Activated CD8-positive, alpha-beta memory T cell treated with anti-CD3 and anti-CD28 coated beads for 48 hours (primary cell): ENCODE data around the gene ATP6V1B1.

Experiments used
- DNase-seq, 3 experiments: peaks; one replicate each; pipeline ENCODE4 v3.0.0-alpha.2; 2020; ENCODE audit warnings: low read depth in 2 of 3, low spot score in 2 of 3

ATP6V1B1 gene

GRCh38 chr2:70964596-70965386 lies 29.1 kb downstream of the ATP6V1B1 start:
- peak; percentile 56 to 80 (median 76) for DNase-seq

DNA sequence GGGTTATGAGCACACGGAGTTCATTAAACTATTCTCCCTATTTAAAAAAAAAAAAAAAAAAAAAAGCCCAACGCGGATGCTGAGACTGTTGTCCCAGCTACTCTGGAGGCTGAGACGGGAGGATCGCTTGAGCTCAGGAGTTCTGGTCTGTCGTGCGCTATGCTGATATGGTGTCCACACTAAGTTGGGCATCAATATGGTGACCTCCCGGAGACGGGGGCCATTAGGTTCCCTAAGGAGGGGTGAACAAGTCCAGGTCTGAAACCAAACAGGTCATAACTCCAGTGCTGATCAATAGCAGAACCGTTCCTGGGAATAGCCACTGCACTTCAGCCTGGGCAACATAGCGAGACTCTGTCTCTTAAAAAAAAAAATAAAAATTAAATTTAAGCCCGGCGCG lies 29.8 kb downstream of the ATP6V1B1 start:
- no peak for DNase-seq

- DNase-seq: no peak
Observed at GRCh38 chr2:70966681-70967080, 31.0 kb downstream of the ATP6V1B1 start.

GRCh38 chr2:70967189-70967588 lies 31.5 kb downstream of the ATP6V1B1 start:
- no peak for DNase-seq

DNA sequence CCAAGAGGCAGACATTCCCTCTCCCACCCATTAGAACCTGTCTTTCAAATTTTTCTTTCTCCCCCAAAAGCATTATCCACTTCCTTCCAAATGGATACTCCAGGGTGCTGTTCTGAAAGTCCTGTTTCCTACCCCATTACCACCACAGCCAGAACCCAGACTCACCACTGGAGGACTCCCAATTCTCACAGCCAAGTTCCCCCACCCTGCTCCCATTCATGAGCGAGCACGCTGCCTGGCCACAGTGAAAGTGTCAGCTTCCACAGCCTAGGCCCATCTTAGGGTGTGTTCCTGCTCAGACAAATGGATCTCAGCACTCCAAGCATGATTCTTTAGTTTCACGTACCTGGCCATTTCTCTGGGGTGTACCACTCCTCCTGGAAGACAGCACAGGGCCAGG lies 38.9 kb downstream of the ATP6V1B1 start:
- no peak for DNase-seq

- no peak for DNase-seq
Observed at GRCh38 chr2:70975237-70975636, 39.5 kb downstream of the ATP6V1B1 start.

DNA sequence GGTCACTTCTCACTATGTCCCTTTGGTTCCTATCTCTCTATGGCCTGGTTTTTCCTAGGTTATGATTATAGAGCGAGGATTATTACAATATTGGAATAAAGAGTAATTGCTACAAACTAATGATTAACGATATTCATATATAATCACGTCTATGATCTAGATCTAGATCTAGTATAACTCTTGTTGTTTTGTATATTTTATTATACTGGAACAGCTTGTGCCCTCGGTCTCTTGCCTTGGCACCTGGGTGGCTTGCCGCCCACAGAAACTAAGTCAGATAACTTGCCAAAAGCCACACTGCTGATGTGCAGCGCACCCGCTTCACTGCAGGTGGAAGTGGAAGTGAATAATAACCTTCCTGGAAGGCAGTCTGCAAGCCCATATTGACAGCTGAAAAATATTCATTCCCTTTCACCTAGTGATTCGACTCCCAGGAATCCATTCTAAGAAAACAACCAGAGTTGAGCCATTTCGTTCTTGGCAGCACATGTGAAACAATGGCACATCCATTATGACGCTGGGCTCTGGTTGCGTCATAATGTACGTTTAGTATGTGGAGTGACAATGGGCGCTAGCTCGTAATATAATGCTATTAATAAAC lies 42.0 kb downstream of the ATP6V1B1 start:
- DNase-seq: no peak

- DNase-seq: no peak
Observed at GRCh38 chr2:70978341-70979179, 42.9 kb downstream of the ATP6V1B1 start, which contains the start of gene ANKRD53. TSS of gene ANKRD53 (plus strand) at chr2:70978630. CDS start at chr2:70978646, 16 bp downstream.

DNA sequence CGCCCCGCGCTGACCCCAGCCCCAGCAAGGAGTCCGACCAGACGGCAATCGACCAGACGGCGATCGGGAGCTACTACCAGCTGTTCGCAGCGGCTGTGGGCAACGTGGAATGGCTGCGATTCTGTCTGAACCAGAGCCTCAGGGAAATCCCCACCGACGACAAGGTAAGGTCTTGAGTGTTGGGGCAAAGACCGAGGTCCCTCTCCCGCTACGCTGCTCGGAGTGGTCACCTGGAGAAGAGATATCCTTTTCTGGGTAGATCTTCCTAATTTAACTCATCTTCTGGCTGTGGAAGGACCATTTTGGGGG lies 43.4 kb downstream of the ATP6V1B1 start:
- no peak for DNase-seq

- no peak for DNase-seq
Observed at GRCh38 chr2:70979626-70980025, 43.9 kb downstream of the ATP6V1B1 start.

GRCh38 chr2:70981421-70981820 lies 45.7 kb downstream of the ATP6V1B1 start:
- DNase-seq: no peak

GRCh38 chr2:70981866-70982810 lies 46.4 kb downstream of the ATP6V1B1 start:
- DNase-seq: no peak

DNA sequence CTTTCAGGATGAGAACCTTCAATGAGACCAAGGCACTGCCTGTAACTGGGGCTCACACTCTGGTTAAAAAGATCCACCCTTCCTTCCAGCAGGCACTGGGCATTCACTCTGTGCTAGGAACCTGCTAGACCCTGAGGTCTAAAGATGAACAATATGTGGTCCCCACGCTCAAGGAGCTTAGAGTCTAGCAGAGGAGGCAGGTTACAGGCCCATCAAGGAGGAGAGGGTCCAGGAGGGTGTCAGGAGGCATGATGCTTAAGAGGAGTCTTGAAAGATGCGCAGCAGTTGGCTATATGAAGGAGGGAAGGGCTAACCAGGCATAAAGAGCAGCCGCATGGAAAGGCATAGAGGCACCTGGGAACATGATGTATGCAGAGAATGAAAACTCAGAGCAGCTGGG lies 47.3 kb downstream of the ATP6V1B1 start:
- DNase-seq: no peak

- DNase-seq: no peak
Observed at GRCh38 chr2:70983506-70984227, 48.0 kb downstream of the ATP6V1B1 start.

- DNase-seq: no peak
Observed at GRCh38 chr2:70984228-70984575, 48.5 kb downstream of the ATP6V1B1 start.

GRCh38 chr2:70984576-70985282 lies 49.0 kb downstream of the ATP6V1B1 start:
- DNase-seq: peak in 2 of 3 experiments; percentile 67 to 69

DNA sequence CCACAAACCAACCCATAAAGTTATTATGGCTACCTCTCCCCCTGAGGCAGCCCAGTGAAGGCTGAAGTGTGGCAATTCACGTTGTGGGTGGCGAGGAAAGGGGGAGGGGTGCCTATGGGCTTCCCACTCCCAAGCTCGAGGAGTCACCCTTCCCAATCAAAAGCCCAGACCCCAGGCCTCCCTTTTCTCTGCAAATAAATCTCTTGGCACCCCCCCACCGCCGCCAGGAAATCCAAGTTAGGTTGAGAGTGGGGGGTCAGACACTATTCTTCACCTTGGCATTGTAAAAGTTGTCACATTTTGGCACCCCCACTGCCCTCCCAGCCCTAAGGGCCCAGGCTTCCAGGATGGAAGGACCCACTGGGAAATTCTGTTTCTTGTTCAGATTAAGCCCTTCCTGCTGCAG lies 49.6 kb downstream of the ATP6V1B1 start:
- DNase-seq: no peak

GRCh38 chr2:70985956-70986355 lies 50.3 kb downstream of the ATP6V1B1 start:
- DNase-seq: no peak

DNA sequence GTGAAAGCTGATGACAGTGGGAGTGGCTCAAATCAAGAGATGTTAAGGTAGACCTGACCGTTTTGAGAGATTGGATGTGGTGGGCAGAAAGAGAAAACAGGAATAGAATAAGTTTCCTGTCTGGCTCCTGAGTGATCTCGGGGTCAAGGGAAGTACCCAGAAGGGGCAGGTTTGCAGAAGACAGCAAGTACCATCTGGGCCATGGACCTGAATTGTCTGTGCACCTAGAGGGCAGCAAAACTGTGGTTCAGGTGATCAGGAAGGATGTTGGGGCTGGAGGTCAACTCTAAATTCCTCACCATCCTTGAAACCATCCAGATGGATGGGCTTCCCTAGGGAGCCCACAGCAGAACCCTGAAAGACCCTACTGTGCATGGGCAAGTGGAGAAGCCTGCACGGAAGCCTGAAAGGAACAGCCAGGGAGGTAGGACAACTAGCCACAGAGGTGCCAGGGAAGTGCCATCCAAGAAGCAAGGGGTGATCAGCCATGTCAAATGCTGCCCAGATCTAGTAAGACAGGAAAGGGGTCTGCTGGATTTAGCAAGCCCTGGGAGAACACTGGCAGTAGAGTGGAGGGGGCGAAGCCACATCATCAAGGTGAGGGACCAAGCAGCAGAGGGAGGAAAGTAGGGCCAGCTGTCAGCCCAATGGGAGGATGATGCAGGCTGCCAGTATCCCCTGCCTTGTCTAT lies 50.9 kb downstream of the ATP6V1B1 start:
- DNase-seq: no peak
